Effector CD4-positive, alpha-beta T cell (primary cell): ENCODE results near the gene CPNE5.
"Not testable (repeated sequence)": the region's sequence is repeated elsewhere in the genome, so short reads cannot be mapped to it uniquely, and the experiment has no call there.

Source experiments
- DNase-seq: peaks from one replicate; pipeline ENCODE4 v3.0.0-alpha.2; 2020

The CPNE5 gene

GRCh38 chr6:36739947-36740817 is 99.1 kb downstream of the CPNE5 start:
- DNase-seq: no peak

GRCh38 chr6:36738108-36738507 is 101.1 kb downstream of the CPNE5 start:
- DNase-seq: no peak

DNA sequence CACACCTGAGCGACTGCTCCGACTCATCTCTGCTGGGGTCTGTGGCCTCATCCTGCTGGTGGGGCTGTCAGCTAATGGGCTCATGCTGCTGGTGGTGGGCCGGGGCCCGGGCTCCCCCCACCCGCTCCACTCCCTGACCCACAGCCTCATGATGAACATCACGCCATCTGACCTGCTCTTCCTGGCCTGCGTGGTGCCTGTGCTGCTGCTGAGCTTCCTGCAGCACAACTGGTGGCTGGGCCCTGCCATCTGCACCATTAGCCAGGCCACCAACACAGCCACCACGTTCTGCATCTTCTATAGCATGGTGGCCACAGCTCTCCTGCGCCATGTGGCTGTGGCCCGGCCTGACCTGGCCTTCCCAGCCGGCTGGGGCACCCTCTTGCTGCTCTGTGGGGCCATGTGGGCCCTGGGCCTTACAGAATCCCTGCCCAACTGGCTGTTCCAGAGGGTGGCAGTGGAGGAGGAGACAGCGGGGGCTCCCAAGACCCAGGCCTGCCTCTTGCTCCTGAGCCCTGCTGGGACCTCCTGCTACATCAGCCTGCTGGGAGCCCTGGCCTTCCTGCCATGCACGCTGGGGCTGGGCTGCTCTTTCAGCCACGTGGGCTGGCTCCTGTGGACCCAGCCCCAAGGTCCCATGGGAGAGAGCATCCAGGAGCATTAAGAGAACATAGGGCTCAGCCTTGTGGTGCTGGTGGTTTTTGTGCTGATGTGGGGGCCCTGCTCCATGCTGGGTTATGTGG is 102.0 kb downstream of the CPNE5 start:
- DNase-seq: no peak

- no peak for DNase-seq
These were observed 103.9 kb downstream of the CPNE5 start for GRCh38 chr6:36735110-36736071.

GRCh38 chr6:36734486-36735060 is 104.7 kb downstream of the CPNE5 start:
- no peak for DNase-seq

DNA sequence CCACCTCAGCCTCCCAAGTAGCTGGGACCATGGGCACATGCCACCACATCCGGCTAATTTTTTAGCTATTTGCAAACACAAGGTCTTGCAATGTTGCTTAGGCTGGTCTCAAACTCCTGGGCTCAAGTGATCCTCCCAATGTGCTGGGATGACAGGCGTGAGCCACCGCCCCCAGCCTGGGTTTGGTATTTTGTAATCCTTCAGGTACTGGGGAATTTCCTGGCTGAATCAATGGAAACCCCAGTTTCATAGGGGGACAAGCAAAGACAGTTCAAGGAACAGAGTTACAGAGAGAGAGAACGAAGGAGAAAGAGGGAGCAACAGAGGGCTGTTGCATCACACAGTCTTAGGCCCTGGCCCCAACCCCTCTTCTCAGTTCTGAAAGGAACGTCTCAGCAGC is 105.9 kb downstream of the CPNE5 start:
- no peak for DNase-seq

GRCh38 chr6:36731622-36732310 is 107.5 kb downstream of the CPNE5 start:
- DNase-seq: no peak

DNA sequence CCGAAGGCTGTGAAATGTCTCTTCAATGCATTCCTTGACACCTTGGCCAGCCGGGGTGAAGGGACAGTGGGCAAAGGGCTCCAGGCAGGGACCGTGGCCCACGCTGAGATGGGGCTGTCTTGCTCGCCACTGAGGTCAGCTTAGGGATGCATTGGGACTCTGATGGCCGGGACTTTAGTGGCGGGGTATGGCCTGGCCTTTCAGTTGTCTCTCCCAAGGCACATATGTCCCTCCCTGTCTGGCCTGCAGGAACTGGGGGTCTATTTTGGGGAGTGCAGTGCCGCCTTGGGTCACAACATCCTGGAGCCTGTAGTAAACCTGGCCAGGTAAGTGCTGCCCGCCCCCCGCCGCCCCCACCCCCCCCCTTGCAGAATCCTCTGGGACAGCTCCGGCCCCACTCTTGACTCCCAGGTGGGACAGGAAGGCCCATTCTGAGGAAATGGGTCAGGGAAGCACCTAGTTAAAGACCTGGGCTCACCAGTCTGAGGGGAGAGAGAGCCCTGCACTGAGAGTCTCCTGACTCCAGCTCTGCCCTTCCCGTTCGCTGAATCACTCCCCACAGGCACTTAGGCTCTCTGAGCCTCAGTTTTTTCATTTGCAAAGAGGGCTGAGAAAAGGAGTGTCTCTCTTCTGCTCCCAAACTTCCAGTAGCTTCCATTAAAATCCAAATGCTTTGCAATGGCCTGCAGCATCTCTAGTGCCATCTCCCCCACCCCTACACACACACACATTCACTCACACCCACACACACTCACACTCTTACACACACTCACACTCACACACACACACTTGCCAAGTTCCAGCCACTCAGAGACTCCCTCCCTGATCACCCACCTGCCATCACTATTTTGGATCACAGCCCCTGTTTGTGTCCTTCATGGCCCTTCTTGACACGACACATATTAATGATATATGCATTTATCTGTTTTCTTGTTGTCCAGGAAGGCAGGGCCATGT is 108.5 kb downstream of the CPNE5 start:
- no peak for DNase-seq

DNA sequence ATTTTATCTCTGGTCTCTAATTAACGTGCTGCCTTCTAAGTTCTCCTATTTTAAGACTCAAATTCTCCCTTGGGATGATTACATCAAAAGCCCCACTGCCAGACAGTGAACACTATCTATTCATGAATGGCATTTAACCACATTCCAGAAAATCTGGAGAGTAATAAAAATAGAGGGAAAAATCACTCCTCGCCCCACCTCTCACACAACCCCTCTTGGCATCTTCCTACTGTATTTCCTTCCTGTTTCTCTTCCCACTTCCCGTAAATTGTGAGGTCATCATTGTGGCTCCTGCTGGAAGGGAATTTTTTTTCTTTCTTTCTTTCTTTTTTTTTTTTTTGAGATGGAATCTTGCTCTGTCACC is 110.1 kb downstream of the CPNE5 start:
- DNase-seq: no peak

- no peak for DNase-seq
These were observed 110.7 kb downstream of the CPNE5 start for GRCh38 chr6:36728289-36729160.

- no peak for DNase-seq
These were observed 111.7 kb downstream of the CPNE5 start for GRCh38 chr6:36727505-36728021.

DNA sequence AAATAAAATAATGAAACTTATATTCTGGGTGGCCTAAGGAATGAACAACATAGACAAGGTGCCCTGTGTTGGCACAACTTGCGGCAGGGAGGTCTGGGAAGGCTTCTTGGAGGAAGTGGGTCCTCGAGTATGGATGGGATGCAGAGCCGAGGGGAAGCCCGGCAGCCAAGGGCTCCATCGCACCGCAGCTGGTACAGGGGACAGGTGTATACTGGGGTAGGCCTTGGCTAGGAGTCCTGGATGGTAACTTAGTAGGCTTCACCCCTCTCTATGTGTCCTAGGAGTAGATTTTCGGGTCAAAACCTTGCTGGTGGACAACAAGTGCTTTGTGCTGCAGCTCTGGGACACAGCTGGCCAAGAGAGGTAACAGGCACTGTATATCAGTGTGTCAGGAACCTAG is 113.7 kb downstream of the CPNE5 start:
- no peak for DNase-seq

DNA sequence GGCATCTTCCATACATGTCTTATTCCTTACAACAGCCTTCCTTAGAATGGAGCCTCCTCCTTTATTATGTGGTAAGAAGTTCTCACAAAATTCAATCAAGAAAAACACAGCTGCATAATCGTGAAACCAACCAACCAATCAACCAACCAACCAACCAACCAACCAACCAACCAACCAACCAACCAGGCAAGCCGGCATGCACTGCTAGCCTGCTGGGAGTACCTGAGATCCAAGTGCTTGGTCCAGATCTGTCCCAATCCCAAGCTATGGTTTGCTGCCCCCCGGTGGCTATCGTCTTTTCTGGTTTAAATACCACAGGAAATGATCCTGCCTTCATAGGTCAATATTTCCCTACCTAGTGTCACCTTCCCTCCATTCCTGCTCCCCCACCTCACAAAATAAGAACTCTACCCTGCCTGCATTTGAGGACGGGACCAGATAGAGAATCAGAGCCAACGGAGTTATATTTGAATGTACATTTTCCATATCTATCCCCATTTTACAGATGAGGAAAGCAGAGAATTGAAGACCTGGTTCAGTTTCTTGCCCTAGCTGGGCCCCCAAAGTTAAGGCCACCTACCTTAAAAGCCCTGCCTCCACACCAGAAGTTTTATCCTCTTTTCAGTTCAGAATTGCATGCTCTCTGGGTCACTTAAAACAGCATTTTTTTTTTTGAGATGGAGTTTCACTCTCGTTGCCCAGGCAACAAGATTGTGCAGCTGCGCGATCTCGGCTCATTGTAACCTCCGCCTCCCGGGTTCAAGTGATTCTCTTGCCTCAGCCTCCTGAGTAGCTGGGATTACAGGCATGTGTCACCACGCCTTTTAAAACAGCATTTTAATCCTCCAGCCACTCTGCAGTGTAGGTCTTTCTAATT is 114.5 kb downstream of the CPNE5 start:
- peak; percentile 19 for DNase-seq

- not testable (repeated sequence) for DNase-seq
These were observed 115.3 kb downstream of the CPNE5 start for GRCh38 chr6:36723992-36724391.

DNA sequence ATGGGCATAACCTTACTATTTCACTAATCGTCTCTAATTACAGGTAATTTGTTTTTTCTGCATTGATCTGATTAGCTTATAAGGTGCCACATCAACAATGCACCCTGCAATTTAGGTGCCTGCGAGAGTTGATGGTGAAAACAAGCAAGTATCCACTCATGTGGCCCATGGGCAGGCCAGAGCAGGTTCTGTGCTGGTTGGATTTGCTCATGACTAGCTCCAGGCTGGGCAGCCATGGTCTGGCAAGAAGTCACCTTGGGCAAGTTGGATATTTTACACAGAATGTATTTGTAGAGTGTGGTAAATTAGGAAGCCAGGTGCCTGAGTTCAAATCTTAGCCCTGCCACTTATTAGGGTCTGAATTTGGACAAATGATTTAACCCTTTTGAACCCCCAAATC is 116.4 kb downstream of the CPNE5 start:
- DNase-seq: no peak

DNA sequence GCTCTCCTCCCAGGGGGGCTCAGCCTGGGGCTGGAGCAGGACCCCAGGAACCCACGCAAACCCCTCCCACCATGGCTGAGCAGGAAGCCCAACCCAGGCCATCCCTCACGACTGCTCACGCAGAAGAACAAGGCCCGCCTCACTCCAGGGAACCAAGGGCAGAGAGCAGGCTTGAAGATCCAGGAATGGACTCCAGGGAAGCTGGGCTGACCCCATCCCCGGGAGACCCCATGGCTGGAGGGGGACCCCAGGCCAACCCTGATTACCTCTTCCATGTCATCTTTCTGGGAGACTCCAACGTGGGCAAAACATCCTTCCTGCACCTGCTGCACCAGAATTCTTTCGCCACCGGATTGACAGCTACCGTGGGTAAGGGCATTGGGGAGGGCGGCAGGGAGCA is 116.9 kb downstream of the CPNE5 start:
- DNase-seq: no peak

DNA sequence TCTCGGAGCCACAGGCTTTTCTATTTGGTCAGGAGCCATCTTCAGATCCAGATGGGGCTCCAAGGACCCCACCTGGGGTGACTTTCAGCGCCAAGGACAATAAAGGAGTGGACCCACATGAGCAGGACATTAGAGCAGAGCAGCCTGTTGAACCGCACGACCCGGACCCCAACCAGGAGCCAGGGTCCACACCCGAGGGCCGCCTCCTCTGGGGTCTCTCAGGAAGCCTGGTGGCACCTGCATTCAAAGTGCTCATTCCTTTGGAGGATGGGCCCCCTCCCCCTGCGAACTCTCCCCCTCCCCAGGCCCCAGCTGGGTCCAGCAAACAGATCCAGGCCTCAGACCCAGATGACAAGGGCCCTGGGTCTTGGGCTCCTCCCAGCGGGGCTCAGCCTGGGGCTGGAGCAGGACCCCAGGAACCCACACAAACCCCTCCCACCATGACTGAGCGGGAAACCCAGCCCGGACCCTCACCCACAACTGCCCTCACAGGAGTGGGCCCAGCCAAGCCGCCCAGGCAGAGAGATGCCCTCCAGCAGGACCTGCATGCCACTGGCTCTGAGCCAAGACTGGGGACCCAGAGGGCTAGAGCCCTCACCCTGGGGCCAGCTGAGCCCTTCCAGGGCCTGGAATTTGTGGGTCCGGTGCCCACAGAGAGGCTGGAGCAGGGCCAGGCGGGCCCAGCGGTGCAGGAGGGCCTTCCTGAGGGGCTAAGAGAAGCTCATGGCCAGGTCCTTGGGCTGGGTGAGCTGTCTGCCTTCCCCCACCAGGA is 117.7 kb downstream of the CPNE5 start:
- DNase-seq: no peak
